Stimulated activated CD8-positive, alpha-beta memory T cell treated with anti-CD3 and anti-CD28 coated beads, Interleukin-7, amount 100 ng/mL, for 4 hours (primary cell): Measurements from ENCODE around the gene BANF2.
"Not testable (repeated sequence)": the region's sequence is repeated elsewhere in the genome, so short reads cannot be mapped to it uniquely, and the experiment has no call there.

ENCODE experiments used
- DNase-seq, 2 donors: peaks; one replicate each; pipeline ENCODE4 v3.0.0-alpha.2; 2020; ENCODE audit warnings: low read depth in 2 of 2

Gene BANF2

DNA sequence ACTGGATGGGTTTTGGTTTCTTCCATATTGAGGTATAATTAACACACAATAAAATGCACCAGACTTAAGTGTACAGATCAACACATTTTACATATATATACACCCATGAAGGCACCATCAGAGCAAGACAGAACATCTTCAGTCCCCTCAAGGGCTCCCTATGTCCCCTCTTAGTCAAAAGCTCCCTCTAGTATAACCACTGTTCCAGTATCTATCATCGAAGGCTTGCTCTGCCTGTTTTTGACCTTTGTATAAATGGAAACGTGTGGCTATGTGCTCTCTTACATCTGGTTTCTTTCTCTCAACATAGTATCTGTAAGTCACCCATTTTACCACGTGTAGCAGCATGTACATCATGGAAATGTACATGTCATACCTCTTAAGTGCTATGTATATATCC, 66.5 kb downstream of the BANF2 start:
- DNase-seq, result no peak

DNA sequence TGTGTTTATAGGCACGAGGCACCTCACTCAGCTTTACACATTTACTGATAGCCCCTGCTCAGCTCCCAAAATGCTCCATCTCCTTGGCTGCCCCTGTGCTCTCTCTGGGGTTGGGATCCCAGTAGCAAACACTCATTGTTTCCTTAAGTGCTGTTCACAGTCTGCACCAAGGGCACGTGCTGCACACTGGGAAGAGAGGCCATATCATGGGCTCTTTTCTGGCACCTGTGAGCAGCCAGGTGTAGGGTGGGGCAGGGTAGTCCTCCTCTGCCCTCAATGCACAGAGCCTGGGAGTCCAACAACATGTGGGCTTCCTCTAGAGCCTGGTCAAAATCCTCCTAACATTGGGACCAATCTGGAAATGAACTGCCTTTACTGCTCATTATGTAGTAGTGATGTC, 67.9 kb downstream of the BANF2 start:
- DNase-seq, result no peak

DNA sequence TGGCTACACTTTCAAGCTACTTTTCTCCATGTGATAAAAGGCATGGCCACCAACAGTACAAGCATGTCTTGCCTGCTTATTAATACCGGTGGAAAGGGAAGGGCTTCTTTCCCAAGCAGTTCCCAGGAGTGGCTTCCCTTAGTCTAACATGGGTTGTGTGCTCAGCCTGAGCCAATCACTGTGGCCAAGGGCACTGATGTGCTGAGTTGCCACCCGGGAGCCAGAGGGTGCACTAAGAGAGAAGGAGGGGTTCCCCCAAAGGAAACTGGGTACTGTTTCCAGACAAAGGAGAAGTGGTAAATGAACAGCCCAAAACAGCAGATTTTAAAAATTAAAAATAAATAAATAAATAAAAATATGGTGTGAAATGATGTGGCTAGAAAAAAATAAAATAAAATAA, 68.5 kb downstream of the BANF2 start:
- no peak for DNase-seq

DNA sequence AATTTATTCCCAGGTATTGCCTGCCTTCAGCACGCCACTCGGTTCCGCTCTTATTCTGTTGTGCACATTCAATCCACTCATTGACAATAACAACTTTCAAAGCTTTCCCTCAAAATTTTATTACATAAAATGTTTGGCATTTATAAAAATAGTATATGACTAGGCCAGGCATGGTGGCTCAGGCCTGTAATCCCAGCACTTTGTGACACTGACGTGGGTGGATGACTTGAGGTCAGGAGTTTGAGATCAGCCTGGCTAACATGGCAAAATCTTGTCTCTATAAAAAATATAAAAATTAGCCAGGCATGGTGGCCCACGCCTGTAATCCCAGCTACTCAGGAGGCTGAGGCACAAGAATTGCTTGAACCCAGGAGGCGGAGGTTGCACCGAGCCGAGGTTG, 70.0 kb downstream of the BANF2 start:
- DNase-seq, result not testable (repeated sequence)

DNA sequence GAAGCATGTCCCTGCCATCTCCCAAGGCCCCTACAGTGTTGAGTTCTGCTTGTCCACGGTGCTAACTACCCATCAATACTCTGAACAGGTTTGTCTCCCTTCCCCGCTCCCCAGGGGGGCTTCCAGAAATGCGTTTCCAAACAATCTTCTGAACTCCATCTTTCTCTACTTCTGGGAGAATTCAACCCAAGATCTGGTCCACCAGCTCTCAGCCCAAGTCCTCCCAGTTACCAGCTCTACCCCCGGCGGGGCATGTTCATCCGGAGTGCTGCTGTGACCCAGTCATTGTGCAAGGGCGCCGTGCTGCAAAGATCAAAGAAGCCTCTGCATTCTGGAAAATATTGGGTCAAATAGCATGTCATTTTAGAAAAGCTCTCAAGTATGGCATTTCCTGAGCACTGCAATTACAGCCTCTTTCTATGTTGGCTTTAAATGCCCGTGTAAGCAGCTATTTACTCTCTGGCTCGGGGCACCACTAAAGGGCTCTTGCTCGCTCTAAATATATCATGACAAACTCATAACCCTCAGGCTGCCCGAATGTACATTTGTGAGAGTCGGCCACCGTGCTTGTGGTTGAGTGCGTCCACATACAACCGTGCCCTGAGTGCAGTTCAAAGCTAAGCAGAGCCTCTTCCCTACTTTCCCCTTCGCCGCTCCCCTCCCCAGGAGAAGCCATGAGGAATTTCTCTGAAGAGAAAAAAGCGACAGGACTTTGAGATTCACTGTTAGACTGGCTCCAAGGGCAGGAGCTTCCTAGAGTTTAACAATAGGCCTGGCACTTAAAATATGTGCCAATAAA, 71.6 kb downstream of the BANF2 start:
- DNase-seq, result no peak

DNA sequence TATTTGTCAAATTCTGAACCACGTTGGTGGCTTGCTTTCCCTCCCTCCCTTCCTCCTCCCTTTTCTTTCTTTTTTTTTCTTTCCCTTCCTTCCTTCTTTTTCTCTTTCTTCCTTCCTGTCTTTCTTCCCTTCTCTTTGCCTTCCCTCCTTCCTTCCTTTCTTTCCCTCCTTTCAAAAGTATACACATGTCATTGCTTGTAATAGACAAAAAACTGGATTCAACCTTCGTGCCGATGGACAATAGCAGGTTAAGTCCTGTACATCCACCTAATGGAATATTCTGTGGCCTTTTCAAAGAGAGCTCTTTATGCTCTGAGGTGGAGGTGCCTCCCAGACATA, 72.2 kb downstream of the BANF2 start:
- no peak for DNase-seq

DNA sequence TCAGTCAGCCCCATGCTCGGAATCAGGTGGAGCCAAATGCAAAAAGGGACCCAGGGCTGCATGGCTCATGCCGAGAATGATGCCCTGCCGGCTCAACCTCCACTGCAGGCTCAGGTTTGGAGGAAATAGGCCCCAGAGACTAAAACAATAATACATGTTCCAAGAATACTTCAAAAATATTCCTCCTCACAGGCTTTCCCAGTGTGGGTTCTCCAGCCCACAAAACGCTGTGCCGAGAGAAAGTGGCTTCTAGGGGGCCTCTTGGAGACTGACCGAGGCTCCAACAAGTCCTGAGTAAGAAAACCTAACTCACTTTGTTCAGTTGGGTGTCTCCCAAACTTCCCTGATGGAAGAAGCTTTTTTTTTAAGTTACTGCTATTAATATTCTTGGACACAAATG, 73.9 kb downstream of the BANF2 start:
- DNase-seq, result no peak

DNA sequence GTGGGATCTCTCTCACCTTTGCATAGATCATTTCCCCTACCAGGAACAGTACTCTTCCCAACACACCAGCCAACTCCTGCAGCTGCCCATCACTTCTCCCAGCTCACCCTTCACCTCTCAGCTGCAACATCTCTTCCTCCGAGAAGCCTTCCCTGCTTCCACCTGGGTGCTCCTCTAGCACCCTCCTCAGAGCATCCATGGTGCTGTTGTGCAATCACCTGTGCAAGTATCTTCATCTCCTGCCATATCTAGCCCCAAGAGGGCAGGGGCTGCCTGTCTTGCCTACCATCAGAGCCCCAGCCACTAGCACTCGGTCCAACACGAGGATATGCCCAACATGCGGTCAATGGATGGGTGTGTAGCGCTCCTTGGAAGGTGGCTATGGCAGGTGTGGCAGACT, 75.8 kb downstream of the BANF2 start:
- DNase-seq, result no peak

DNA sequence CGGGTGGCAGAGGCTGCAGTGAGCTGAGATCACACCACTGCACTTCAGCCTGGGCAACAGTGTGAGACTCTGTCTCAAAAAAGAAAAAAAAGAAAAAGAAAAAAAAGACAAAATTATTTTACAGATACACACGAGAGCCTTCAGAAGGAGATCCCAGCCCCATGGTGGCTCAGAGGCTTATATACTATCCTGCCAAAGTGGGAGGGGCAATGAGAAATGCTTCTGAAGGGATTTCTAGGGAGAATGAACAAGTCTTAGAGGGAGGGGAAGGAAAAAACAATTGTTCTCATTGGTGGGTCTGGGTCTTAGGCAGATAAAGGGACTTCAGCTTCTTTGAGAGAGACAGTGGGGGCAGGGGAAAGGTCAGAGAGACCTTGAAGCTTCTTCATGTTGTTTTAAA, 76.8 kb downstream of the BANF2 start:
- DNase-seq, result no peak

DNA sequence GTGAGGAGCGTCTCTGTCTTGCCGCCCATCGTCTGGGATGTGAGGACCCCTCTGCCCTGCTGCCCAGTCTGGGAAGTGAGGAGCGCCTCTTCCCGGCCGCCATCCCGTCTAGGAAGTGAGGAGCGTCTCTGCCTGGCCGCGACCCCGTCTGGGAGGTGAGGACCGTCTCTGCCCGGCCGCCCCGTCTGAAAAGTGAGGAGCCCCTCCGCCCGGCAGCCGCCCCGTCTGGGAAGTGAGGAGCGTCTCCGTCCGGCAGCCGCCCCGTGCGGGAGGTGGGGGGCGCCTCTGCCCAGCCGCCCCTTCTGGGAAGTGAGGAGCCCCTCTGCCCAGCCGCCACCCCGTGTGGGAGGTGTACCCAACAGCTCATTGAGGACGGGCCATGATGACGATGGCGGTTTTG, 79.2 kb downstream of the BANF2 start:
- DNase-seq, result not testable (repeated sequence)

DNA sequence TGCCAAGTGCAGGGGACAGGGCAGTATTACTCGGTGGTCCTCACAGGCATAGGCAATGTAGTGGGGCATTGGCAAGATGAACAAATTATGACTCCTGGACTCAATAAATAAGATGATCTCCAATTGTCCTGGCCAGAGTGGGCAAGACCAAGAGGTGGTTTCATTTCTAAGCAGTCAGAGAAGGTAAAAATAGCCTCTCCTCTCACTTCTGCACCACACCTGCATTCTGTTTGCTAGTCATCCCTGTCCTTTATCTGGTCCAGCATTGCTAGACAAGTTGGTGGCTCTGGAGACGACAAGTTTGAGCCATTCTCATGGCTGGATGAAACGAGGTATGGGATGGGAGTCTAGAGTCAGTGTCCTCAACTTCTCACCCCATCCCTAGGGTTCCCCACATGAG, 83.0 kb downstream of the BANF2 start:
- DNase-seq, result no peak

DNA sequence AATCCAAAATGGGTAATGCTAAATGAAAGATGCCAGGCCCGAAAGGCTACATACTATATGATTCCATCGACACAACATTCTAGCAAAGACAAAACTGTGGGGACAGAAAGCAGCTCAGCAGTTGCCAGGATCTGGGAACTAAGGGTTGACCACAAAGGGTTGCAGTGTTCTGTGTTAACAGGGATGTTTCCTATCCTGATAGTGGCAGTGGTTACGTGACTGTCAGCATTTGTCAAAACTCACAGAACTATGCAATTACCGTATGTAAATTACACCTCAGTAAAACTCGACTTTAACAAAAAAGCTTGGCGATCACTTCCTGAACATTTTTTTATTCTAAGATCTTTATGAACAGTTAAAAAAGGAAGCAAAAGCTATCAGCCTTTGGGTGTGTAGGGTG, 83.9 kb downstream of the BANF2 start:
- DNase-seq, result no peak

DNA sequence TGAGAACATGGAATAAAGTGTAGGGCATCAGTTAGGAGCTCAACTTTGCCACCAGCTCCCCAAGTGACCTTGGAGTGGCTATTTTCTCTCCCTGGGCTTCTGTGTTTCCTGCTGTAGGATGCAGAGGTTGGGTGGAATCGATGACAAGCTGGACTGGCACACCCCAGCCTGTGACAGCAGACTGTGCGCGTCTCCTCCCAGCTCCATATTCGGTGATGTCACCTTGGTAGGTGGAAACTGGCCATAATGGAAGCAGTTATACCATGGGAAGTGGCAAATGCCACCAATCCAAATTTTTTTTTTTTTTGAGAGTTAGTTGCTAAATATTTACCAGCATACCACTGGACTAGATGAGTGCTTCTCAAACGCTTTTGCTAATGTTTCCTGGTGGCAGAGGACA, 85.2 kb downstream of the BANF2 start:
- no peak for DNase-seq
